Epidermal melanocyte (primary cell): ENCODE measurements around the gene S100A2.
A peak's percentile ranks its signal among the peaks of the same experiment; 100 is the strongest.
"Not testable (repeated sequence)": the region's sequence is repeated elsewhere in the genome, so short reads cannot be mapped to it uniquely, and the experiment has no call there.

Experiments
- DNase-seq: peaks from one replicate; pipeline ENCODE4 v3.0.0; 2011; ENCODE audit warnings: low spot score; ENCODE audit not compliant: insufficient read length

Gene S100A2

DNA sequence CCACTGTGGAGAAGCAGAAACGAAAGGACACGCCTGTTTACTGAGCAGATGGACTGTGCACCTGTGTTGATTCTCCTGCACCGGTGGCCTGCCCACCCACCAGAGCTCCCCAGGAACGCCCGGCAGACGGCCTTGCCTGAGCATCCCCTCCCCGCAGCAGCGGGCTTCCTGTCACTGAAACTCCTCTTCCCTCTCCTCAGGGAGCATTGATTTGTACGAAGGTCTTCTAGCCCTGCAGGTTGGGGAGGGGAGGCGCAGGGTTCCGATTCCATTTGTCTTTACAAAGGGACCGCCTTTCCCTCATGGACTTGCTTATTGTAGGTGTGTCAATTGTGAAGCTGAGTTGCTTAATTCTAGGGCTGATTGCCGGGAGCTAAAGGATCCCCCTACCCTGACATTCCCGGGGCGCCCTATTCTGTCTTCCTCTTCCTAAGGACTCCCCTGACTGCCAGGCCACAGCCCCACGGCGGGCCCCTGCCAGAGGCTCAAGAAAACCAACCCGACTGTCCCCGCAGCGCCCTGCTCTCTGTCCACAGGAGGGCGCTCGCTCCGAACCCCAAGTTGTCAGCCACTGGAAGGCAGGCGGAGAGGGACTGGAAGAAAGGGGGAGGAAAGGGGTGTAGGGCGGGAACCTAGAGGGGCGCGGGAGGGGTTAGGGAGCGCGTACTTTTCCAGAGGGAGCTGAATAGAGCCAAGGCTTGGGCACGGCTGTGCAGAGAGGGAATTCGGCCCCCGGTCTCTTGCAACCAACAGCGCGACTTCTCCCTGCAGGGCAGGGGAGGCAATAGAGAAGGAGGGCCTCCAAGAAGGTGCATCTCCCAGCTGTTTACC is 32.7 kb downstream of the S100A2 start:
- DNase-seq, result peak; percentile 85

DNA sequence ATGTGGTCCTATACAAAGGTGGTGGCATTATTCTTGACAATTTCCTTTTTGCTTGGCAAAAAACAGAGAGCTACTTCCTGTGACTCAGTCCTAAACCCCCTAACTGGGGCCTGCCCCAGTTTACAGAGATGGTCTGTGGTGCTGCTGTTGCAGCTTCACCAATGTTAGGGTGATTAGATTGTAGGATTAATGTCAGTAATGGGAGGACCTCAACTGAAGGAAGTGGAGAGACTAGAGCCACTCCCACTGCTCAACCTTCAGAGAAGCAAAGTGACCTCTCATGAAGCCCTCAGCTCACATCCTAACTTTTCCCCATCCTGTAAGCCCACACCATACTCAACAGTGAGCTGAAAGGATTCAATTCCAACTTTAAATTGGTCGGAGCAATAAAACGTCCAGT is 33.5 kb downstream of the S100A2 start:
- no peak for DNase-seq

DNA sequence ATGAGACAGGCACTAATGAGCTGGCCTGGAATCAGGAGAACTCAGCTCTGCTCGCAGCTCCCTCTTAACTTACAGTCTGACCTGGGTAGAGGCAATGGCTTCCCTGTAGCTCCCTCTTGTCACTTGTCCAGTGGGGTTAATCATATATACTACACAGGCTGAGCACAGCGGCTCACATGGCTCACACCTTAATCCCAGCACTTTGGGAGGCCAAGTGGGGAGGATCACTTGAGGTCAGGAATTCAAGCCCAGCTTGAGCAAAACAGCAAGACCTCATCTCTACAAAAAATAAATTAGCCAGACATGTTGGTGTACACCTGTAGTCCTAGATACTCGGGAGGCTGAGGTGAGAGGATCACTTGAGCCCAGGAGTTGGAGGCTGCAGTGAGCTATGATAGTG is 34.0 kb downstream of the S100A2 start:
- DNase-seq, result no peak

DNA sequence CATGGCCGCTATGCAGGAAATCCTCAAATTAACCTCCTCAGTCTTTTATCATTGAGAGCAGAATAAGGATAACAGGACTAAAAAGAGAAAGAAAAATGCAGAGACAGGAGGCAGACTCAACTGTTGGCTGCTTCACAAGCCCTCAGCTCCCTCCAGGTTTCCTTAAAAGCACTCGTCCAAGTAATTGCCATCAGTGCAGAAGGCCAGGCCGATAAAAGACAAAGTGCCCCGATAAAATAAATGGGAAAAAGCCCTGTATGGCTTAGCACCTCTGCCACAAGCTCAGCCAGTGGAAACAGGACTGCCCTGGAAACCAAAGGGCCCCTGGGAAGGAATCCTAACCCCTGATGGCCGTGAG is 38.0 kb downstream of the S100A2 start:
- no peak for DNase-seq

DNA sequence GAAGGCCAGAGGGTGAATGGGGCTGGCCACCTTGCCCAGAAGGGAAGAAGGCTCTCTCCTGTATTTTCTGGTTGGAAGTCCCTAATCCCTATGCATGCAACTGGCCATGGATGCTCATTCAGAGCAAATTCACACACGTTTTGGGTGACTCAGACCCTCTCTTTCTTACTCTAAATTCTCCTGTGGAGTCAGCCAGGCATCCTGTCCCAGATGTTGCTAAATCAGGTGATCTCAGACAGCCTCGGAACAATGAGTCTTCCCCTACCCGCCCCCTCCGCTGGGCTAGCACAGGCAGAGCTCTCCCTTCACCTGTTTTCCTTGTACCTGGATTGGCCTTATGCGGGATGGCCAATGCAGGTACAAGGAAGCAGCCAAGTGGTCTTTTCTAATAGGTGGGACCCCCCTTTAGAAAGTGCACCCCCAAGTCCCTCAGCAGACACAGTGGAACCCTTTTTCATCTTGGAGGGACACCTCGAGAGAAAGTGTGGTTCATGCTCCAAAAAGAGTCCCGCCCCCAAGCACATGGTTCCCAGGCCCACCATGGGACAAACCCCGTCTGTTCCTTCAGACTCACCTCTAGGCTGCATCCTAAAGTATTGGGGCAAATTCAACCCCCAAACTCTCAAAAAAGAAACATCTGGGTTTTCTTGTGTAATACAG is 38.5 kb downstream of the S100A2 start:
- DNase-seq, result no peak

DNA sequence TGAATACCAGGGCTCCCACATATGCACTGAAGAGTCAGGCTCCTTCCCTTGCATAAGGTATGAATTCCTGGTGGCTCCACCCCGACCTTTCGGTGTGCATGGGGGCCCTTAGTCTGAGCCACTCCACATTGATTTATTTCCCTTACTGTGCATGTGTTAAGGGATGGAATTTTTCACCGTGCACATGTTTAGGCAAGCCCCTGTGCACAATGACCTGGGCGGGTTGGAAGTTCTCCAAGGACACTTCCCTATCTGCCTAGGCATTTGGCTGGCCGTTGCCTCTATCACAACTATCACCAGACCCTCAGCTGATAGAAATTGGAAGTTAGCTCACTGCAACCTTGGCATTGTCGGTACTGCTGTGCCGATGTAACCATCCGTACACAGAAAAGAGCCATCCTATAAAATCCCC is 39.5 kb downstream of the S100A2 start:
- DNase-seq, result no peak

DNA sequence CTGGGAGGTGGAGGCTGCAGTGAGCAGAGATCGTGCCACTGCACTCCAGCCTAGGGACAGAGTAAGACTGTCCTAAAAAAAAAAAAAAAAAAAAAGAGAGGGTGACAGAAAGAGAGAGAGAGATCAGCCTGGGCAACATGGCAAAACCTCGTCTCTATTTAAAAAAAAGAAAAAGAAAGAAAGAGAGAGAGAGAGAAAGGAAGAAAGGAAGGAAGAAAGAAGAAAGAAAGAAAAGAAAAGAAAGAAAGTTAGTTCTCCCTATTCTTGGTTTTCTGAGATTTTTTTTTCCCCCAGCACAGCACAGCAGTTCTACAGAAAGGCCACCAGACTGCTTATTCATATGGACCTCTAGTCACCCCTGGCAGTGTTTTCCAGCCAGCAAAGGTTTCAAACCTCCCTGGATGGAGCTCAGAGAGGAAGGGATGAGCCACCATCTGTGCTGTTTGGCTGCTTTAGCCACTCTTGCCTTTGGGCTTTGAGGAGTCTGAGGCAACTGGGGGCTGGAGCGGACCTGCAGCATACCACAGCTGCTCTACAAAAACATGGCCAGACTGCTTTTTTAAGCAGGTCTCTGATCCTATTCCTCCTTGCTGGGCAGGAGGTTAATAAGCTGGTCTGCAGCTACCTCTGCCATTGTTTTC is 40.4 kb downstream of the S100A2 start:
- no peak for DNase-seq

DNA sequence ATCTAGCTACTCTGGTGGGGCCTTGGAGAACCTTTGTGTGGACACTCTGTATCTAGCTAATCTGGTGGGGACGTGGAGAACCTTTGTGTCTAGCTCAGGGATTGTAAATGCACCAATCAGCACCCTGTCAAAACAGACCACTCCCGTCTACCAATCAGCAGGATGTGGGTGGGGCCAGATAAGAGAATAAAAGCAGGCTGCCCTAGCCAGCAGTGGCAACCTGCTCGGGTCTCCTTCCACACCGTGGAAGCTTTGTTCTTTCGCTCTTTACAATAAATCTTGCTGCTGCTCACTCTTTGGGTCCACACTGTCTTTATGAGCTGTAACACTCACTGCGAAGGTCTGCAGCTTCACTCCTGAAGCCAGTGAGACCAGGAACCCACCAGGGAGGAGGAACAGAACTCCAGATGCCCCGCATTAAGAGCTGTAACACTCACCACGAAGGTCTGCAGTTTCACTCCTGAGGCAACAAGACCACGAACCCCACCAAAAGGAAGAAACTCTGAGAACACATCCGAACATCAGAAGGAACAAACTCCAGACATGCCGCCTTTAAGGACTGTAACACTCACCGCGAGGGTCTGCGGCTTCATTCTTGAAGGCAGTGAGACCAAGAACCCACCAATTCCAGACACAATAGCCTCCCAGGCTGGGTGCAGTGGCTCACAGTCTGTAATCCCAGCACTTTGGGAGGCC is 43.1 kb downstream of the S100A2 start:
- not testable (repeated sequence) for DNase-seq

DNA sequence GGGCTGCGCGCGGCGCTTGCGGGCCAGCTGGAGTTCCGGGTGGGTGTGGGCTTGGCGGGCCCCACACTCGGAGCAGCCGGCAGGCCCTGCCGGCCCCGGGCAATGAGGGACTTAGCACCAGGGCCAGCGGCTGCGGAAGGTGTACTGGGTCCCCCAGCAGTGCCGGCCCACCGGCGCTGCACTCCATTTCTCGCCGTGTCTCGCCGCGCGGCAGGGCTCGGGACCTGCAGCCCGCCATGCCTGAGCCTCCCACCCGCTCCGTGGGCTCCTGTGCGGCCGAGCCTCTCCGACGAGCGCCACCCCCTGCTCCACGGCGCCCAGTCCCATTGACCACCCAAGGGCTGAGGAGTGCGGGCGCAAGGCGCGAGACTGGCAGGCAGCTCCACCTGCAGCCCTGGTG is 43.8 kb downstream of the S100A2 start:
- not testable (repeated sequence) for DNase-seq

DNA sequence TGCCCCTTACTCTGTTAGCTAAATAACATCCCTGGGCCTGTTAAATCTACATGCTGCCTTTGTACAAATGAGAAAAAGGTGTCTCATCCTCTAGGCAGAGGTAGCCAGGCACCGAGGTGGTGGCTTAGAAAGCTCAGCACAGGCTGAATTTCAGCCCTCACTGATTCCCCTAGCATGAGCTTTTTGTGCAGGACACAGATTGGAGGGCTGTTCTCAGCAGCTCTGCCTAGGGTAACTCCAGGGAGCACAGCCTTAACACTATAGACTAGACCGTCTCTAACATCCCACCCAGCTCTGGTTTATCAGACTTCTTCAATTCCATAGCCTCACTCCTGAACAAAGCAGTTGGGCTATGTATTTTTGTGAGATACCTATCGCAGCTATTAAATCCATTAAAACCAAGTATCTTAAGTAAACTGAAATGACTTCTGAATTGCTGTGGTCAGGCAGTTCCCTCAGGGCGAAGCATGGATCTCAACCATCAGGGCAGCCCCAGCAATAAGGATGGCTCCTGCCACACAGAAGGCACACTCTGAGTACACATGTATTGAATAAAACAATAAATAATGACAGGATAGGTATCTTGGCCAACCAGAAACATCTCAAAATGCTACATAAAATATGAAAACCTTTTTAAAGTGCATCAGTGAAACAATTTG is 44.7 kb downstream of the S100A2 start:
- no peak for DNase-seq

DNA sequence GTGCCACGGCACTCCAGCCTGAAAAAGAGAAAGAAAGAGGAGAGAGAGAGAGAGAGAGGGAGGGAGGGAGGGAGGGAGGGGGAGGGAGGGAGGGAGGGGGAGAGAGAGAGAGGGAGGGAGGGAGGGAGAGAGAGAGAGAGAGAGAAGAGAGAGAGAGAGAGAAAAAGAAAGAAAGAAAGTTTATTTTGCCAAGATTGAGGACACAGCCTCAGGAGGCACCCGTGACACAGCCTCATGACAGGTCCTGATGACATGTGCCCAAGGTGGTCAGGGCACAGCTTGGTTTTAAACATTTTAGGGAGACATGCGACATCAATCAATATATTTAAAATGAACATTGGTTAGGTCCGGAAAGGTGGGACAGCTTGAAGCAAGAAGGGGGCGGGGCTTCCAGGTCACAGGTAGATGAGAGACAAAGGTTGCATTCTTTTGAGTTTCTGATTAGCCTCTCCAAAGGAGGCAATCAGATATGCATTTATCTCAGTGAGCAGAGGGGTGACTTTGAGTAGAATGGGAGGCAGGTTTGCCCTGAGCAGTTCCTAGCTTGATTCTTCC is 45.4 kb downstream of the S100A2 start:
- not testable (repeated sequence) for DNase-seq

DNA sequence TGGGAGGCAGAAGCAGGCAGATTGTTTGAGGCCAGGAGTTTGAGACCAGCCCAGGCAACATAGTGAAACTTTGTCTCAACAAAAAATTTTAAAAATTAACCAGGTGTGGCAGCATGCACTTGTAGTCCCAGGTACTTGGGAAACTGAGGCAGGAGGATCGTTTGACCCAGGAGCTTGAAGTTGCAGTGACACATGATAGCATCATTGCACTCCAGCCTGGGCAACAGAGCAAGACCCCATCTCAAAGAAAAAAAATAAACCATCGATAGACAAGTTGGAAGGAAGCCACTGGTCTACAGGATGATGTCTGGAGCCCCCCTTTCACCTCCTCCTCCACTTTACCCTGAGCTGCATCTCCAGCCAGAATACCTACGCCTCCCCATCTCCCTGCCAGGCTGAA is 46.4 kb downstream of the S100A2 start:
- DNase-seq, result no peak

DNA sequence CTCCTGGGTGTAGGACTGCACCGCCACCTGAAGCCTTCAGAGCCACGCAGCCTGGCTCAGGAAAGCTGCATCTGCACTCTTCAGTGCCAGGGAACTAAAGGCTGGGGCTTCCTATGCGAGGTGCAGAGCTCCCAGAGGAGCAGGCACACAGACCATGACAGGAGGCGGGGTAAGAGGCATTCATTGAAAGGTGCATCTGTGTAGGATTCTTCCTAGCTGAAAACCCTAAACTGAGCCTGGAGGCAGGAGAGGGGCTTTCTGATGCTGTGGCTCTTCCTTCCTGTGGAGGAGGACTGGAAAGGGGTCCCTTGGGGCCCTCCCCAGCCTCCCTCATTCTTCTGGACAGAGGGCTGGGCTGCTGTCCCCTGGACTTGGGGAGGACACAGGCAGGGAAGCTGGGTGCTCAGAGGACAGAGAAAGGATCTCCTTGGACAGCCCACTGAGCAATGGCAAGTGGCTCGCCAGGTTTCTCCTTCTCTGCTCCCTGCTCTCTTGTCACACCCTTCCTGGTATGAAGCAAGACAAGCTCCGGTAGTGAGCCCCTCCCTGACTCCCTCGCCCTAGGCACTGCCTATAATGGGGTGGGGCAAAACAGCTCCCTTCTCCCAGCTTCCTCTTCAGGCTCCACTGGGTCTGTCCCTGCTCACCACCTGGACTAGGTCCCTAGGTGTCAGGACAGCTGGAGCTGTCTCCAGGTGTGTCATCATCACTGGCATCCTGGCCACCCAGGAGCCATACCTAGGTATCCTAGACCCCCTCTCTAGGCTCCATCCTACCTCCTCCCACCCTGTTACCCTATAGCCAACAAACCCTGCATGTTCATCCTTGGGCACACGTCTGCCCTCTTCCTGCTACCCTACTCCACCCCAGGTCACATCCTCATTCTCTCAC is 49.9 kb downstream of the S100A2 start:
- no peak for DNase-seq

DNA sequence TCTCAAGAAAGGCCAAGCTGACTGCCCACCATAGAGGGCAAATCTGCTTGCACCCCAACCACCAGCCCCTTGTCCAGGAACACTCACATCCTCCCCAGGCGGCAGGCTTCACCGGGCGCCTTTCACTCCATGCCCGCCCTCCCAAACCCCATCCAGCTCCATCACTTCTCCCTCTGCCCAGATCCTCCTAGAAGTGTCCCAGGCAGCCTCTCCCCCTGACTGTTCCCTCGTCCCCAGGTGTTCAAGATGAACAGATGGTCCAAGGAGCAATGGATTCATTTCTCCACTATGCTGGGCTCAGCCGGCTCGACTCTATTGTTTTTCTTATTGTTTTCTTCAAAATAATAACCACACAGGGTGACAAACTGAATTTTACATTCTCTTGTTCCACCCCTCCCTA is 52.0 kb downstream of the S100A2 start:
- no peak for DNase-seq

DNA sequence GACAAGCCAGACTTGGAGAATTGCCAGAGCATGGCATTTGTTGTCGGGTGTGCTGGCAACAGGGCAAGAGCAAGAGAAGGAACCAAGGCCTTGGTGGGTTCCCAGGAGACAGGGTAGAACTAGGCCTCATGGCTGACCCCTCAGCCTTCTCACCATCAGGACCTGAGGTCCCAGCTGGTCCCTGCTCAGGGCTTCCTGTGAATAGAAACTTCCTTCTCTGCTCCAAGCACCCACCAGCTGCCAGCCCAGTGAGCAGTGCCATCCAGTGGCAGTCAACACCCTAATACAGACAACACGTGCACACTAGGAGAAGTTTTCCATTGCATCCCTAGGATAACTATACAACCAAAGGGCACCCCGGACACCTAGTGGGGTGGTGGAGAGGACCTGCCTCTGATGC is 52.6 kb downstream of the S100A2 start:
- DNase-seq, result no peak
